Neuron (in vitro differentiated cells): ENCODE data around the gene PIF1.
"Not testable (repeated sequence)": the region's sequence is repeated elsewhere in the genome, so short reads cannot be mapped to it uniquely, and the experiment has no call there.

Experiments
- H2AFZ ChIP-seq: one replicate; pipeline ENCODE4 v1.6.1; 2013; ENCODE audit warnings: low read depth, mild to moderate bottlenecking, inconsistent platforms, low read length, moderate library complexity
- H3K27me3 ChIP-seq: one replicate; pipeline ENCODE4 v1.6.1; 2013; ENCODE audit warnings: low read length; ENCODE audit not compliant: insufficient read depth
- H3K36me3 ChIP-seq: one replicate; pipeline ENCODE4 v1.6.1; 2013; ENCODE audit warnings: low read length; ENCODE audit not compliant: insufficient read depth
- H3K4me1 ChIP-seq: one replicate; pipeline ENCODE4 v1.6.1; 2013; ENCODE audit warnings: low read length; ENCODE audit not compliant: insufficient read depth
- H3K4me3 ChIP-seq: 2 replicates; pipeline ENCODE4 v1.5.1; 2013; ENCODE audit warnings: mild to moderate bottlenecking, low read length, moderate library complexity
- H3K9me3 ChIP-seq: one replicate; pipeline ENCODE4 v1.6.1; 2013; ENCODE audit warnings: low read length

Gene PIF1

DNA sequence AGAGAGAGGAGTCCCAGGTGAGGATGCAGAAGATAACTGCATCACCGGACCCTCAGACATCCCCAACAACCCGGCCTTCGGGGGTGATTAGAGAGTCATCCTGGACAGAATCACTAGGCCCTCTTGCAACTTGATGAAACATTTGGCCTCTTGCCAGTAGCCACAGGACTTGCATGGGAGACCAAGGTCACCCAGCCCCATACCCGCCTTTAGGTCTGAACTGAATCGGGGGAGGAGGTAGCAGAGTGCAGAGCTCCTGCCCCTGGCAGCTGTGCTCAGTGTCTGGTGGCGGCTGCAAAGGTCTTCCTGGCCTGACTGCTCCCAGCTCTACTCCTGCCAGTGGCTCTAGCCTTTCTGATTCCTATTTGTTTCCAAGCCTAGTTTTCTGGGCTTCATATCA lies 12.4 kb downstream of the PIF1 start:
- Histone ChIP-seq H3K27me3 (no peaks in the 10 kb centered on the region), H3K9me3 (no peaks in the 10 kb centered on the region), H3K4me1 (peaks cover 7% of the 10 kb centered on the region), H2AFZ (no peak overlapping the region), H3K36me3 (peaks cover 6% of the 10 kb centered on the region), H3K4me3 (no peak overlapping the region)

DNA sequence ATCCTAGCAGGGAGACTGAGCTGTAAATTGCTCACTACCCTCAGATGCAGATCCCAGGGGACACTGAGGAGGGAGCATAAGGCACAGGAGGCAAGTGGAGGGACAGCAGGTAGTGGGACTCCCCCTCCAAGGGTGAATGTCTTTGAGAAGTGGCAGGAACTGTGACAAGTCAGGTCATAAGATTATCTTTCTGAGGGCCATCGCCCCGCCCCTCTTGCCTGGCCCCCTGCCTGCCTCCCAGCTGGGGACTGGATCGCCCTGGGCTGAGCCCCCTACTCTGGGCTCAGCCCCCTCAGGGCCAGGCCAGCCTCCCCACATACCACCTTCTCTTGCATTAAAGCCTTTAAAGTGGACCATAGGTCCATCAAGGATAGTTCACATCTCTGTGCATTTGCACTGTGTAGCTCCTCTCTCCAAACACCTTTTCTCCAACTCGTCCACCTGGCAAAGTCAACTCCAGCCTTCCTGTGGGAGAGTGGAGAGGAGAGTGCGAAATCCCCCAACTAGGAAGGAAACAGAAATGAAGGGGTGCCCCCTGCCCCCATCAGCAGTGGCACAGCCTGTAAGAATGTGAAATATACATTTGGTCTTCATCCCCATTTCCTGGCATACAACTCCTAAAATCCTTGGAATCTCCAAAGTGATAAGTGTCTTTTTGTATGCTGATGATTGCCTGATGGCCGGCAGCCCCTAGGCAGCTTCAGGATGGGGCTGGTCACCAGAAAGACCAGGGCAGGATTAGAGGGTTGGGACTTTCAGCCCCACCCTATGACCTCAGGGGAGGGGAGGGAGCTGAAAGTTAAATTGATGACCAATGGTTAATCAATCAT lies 14.7 kb downstream of the PIF1 start:
- H3K36me3 ChIP-seq = no peaks in the 10 kb centered on the region
- peaks cover 7% of the 10 kb centered on the region for H3K4me1 ChIP-seq
- H3K27me3 ChIP-seq = no peaks in the 10 kb centered on the region
- no peak overlapping the region for H3K4me3 ChIP-seq
- no peak overlapping the region for H2AFZ ChIP-seq
- H3K9me3 ChIP-seq = no peaks in the 10 kb centered on the region

DNA sequence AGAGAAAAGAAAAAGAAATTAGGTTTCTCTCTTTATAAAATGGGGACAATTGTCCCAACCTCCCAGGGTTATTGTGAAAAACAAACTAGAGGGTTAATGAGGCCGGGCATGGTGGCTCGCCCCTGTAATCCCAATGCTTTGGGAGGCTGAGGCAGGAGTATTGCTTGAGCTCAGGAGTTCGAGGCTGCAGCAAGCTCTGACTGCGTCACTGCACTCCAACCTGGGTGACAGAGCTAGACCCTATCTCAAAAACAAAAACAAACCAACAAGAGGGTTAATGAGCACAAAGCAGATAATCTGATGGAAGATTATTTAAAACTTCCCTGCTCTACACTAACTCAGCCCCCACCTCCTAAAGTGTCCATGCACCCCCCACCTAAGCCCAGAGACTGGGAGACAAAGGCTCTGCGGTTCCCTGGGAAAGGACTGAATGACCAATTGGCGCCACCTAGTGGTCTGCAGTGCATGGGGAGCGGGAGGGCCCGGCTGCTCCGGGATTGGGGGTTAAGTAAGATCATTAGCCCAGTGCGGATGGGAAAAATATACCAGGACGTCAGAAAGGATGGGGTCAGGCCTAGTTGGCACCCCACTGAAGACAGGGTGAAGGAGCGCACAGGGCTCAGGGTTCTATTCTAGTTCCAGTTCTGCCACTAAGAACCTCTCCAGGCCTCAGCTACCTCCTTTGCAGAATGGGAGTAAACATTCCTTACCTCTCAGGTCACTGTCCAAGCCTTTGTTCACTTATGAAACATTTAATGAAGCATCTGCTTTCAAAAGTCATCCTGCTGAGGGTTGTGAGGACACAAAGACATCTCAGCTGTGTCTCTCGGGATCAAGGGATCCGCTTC lies 15.6 kb downstream of the PIF1 start:
- H2AFZ ChIP-seq = no peak overlapping the region
- H3K27me3 ChIP-seq = no peaks in the 10 kb centered on the region
- H3K4me3 ChIP-seq = no peak overlapping the region
- no peaks in the 10 kb centered on the region for H3K9me3 ChIP-seq
- no peaks in the 10 kb centered on the region for H3K36me3 ChIP-seq
- peaks cover 7% of the 10 kb centered on the region for H3K4me1 ChIP-seq

DNA sequence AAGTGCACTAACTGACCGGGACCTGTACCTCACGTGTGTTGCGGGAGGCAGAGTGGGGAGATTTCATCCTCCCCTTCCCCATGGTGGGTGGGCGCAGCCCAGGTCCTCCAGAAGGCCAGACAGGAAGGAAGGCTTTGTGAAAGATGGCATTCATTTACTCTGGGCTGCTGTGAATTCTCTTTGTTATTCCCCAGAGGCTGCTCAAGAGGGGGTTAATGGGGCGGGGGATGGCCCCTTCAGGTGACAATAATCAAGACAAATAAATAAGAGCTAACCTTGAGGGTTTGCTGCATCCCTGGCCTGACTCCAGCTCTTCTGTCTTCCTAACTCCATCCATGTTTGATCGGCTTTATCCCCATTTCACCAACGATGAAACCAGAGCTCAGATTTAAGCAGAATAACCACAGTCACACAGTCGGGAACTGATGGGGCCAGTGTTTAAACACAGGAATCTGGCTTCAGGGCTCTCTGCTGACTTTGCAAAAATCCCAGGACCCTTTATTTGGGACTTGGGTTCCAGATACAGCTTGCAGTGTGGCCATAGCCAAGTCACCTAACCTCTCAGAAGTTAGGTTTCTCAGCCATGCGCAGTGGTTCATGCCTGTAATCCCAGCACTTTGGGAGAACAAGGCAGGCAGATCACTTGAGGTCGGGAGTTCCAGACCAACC lies 16.5 kb downstream of the PIF1 start:
- Histone ChIP-seq H3K9me3 (no peaks in the 10 kb centered on the region), H3K36me3 (no peaks in the 10 kb centered on the region), H3K4me3 (no peak overlapping the region), H2AFZ (no peak overlapping the region), H3K4me1 (peaks cover 7% of the 10 kb centered on the region), H3K27me3 (no peaks in the 10 kb centered on the region)

DNA sequence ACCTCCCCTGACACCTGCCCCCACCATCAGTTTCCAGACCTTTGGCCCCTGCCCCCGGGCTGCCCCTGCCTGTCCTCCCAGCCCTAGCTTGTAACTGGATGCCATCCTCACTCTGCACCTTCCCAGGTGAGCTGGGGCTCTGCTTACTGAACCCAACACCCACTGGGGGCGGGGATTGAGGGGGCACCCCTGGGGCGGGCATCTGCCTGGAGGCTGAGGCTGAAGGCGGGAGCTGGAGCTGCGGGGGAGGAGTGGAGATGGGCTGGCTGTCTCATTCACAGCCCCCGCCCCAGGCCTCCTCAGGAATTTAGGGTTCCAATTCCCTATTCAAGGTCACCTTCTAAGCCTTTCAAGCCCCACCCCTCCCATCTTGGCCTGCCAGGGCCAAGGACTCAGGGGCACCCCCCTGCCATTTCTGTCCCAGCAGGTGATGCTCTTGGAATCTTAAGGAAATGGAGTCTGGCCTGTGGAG lies 17.7 kb downstream of the PIF1 start:
- peaks cover 7% of the 10 kb centered on the region for H3K4me1 ChIP-seq

DNA sequence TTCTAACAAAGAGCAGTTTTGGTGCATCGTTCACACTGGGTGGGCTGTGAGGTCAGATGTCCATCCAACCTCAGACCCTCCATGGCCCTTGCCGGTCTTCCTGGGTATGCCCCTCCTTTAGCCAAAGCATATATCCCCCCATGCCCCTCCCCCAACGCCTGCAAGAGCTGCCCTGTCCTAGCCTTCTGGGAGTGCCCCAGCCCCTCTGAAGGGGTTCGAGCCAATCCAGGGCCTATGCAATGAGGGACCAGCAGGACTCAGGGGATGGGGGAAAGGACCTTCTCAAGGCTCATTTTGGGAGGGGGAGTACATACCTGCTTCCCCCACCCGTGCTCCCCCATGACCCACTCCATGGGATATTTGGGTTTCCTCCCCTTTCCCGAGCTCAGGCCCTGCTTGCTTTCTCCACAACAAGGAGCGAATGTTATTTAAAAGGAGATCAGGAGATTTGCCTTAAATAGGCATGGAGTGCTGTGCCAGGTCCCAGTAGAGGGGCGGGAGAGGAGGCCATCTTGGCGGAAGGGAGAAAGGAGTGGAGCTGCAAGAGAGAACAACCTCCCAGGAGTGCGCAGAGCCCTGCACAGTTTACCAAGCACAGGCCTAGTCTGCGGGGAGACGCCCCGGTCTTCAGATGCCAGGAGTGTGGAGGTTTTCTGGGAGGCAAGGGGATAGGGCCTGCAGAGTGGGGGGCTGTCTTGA lies 18.2 kb downstream of the PIF1 start:
- H2AFZ ChIP-seq = no peak overlapping the region
- no peaks in the 10 kb centered on the region for H3K27me3 ChIP-seq
- H3K4me1 ChIP-seq = peaks cover 7% of the 10 kb centered on the region
- no peaks in the 10 kb centered on the region for H3K9me3 ChIP-seq
- H3K36me3 ChIP-seq = no peaks in the 10 kb centered on the region
- H3K4me3 ChIP-seq = no peak overlapping the region

More for the DNA sequence above, 17.7 kb downstream of the PIF1 start:
- H2AFZ ChIP-seq = no peak overlapping the region
- no peak overlapping the region for H3K4me3 ChIP-seq
- no peaks in the 10 kb centered on the region for H3K9me3 ChIP-seq
- no peaks in the 10 kb centered on the region for H3K36me3 ChIP-seq
- H3K27me3 ChIP-seq = no peaks in the 10 kb centered on the region

DNA sequence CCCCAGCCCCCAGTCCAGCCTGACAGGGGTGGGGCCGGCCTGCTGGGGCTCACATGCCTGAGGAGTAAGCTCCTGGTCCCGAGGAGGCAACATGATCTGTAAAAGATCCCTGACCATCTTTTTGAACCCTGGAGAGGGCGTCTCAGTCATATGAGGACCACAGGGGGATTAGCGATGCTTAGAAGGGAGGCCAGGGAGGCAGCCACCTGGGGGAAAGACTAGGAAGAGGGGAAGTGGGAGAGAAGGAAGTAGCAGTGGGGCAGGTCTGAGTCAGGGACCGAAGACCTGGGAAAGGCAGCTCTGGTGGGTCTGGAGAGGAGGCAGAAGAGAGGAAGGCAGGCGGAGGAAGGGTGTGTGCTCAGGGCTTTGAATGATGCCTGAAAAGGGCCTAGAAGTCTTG lies 18.9 kb downstream of the PIF1 start:
- Histone ChIP-seq H3K4me3 (no peak overlapping the region), H3K36me3 (no peaks in the 10 kb centered on the region), H3K4me1 (peaks cover 12% of the 10 kb centered on the region), H2AFZ (no peak overlapping the region), H3K27me3 (no peaks in the 10 kb centered on the region), H3K9me3 (no peaks in the 10 kb centered on the region)

DNA sequence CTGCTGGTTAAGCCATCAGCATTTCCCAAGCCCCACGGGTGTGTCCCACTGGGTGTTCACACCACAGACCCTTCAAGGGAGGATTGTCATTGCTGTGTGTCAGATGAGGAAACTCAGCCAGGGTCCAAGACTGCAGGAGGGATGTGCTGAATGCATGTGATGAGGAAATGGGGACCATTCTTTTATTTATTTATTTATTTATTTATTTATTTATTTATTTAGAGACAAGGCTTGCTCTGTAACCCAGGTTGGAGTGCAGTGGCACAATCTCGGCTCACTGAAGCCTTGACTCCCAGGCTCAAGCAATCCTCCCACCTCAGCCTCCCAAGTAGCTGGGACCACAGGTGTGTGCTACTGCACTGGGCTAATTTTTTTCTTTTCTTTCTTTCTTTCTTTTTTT lies 20.8 kb downstream of the PIF1 start:
- H3K27me3 ChIP-seq = no peaks in the 10 kb centered on the region
- H3K36me3 ChIP-seq = no peaks in the 10 kb centered on the region
- no peak overlapping the region for H3K4me3 ChIP-seq
- peaks cover 6% of the 10 kb centered on the region for H3K4me1 ChIP-seq
- H3K9me3 ChIP-seq = no peaks in the 10 kb centered on the region
- no peak overlapping the region for H2AFZ ChIP-seq

DNA sequence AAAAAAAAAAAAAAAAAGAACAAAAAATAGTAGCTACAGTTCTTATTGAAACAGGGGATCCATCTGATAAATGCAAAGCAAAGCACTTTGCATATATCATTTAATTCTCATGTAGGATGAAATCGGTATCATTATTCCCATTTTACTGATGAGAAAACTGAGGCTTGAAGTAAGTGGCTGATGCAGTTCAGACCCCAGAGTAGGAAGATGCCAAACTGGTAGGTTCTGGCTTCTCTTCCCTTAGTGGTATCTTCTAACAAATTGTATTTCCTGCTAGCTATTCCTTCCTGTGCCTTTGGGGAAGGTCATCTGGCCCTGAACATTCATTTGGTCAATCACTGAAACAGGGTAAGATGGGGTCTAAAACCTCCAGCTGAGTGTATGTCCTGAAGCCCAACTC lies 21.9 kb downstream of the PIF1 start:
- peaks cover 5% of the 10 kb centered on the region for H3K4me1 ChIP-seq
- no peak overlapping the region for H2AFZ ChIP-seq
- H3K4me3 ChIP-seq = no peak overlapping the region
- no peaks in the 10 kb centered on the region for H3K9me3 ChIP-seq
- no peaks in the 10 kb centered on the region for H3K36me3 ChIP-seq
- H3K27me3 ChIP-seq = no peaks in the 10 kb centered on the region

DNA sequence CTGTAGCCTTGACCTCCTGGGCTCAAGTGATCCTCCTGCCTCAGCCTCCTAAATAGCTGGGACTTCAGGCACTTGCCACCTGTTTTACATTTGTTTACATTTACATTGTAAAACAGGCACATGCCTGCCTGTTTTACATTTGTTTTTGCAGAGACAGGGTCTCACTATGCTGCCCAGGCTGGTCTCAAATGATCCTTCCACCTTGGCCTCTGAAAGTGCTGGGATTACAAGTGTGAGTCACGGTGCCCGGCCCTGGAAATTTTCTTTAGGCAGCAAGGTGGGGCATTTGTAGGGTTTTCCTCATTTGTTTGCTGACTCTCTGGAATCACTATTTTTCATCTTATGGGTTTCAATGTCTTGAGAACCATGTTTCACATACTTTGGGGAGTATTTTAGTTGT lies 25.0 kb downstream of the PIF1 start:
- no peak overlapping the region for H3K4me3 ChIP-seq
- no peaks in the 10 kb centered on the region for H3K9me3 ChIP-seq
- no peaks in the 10 kb centered on the region for H3K27me3 ChIP-seq
- peaks cover 5% of the 10 kb centered on the region for H3K4me1 ChIP-seq
- no peak overlapping the region for H2AFZ ChIP-seq
- no peaks in the 10 kb centered on the region for H3K36me3 ChIP-seq

DNA sequence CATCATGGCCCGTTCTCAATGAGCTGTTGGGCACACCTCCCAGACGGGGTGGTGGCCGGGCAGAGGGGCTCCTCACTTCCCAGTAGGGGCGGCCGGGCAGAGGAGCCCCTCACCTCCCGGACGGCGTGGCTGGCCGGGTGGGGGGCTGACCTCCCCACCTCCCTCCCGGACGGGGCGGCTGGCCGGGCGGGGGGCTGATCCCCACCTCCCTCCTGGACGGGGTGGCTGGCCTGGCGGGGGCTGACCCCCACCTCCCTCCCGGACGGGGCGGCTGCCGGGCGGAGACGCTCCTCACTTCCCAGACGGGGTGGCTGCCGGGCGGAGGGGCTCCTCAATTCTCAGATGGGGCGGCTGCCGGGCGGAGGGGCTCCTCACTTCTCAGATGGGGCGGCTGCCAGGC lies 26.5 kb downstream of the PIF1 start:
- H3K9me3 ChIP-seq, H3K36me3 ChIP-seq, H2AFZ ChIP-seq, H3K4me1 ChIP-seq, H3K27me3 ChIP-seq, H3K4me3 ChIP-seq: not testable (repeated sequence)

DNA sequence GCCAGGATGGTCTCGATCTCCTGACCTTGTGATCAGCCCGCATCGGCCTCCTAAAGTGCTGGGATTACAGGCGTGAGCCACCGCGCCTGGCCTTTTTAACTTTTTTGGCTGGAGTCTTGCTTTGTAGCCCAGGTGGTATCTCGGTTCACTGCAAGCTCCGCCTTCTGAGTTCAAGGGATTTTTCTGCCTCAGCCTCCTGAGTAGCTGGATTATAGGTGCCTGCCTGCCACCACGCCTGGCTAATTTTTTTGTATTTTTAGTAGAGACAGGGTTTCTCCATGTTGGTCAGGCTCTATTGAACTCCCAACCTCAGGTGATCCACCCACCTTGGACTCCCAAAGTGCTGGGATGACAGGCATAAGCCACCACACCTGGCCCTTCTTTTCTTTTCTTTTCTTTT lies 29.5 kb downstream of the PIF1 start:
- H3K4me1 ChIP-seq, H3K4me3 ChIP-seq: not testable (repeated sequence)

More for the DNA sequence above, 29.5 kb downstream of the PIF1 start:
- not testable (repeated sequence) for H3K27me3 ChIP-seq, H3K36me3 ChIP-seq, H2AFZ ChIP-seq, H3K9me3 ChIP-seq
